ENCODE results near the gene TANC1. TPM values are rescaled to one million over a fixed set of nuclear protein-coding genes. Genes with fewer than 3 reads are reported as not detected.

Gene TANC1
- total RNA-seq, 6 donors from 2014 or later, result 41.6 to 101 (median 75.5) TPM

DNA sequence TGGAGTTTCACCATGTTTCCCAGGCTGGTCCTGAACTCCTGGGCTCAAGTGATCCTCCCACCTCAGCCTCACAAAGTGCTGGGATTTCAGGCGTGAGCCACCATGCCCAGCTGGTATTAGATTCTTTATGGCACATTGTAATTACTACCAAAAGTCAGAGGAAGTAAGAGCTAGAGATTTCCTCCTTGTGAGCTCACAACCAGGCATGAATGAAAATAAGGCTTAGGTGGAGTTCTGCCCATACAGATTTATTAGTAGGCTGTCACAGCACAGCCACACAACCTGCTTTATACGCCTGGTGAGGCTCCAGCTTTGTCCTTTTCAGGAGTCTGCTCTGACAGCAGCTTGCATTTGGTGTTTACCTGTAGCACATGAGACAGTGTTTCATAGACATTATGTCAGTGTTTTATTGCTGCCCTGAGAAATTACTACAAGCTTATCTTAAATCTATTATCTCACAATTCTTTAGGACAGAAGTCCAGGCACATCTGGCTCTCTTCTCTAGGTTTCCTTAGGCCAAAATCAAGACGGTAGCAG is 156.6 kb downstream of the TANC1 start:
- H3K36me3 ChIP-seq, result peaks cover 0 to 6% (median 0%) of the 10 kb centered on the region in 4 donors
- TF ChIP-seq POLR2AphosphoS5 (IDR thresholded peaks at IDR 0.05) (no peak), POLR2A (IDR thresholded peaks at IDR 0.05) (no peak), EP300 (IDR thresholded peaks at IDR 0.05) (no peak)
- TF ChIP-seq, protein P1, sequence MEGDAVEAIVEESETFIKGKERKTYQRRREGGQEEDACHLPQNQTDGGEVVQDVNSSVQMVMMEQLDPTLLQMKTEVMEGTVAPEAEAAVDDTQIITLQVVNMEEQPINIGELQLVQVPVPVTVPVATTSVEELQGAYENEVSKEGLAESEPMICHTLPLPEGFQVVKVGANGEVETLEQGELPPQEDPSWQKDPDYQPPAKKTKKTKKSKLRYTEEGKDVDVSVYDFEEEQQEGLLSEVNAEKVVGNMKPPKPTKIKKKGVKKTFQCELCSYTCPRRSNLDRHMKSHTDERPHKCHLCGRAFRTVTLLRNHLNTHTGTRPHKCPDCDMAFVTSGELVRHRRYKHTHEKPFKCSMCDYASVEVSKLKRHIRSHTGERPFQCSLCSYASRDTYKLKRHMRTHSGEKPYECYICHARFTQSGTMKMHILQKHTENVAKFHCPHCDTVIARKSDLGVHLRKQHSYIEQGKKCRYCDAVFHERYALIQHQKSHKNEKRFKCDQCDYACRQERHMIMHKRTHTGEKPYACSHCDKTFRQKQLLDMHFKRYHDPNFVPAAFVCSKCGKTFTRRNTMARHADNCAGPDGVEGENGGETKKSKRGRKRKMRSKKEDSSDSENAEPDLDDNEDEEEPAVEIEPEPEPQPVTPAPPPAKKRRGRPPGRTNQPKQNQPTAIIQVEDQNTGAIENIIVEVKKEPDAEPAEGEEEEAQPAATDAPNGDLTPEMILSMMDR (IDR thresholded peaks at IDR 0.05), result no peak
- peaks cover 20 to 51% (median 31%) of the 10 kb centered on the region in 4 donors for H3K4me1 ChIP-seq
- no peak overlapping the region for H3K4me3 ChIP-seq
- H3K9me3 ChIP-seq, result no peaks in the 10 kb centered on the region
- H3K27ac ChIP-seq, result peak overlapping the region; percentile 47 to 64 (median 58)
- DNase-seq (no peak), ATAC-seq (ENCODE audit: low FRiP score in 2 of 2) (no peak)
- 48 to 67% methylated on average over 3 of the region's 3 CpGs for WGBS, 2 donors
- no peaks in the 10 kb centered on the region for H3K27me3 ChIP-seq

DNA sequence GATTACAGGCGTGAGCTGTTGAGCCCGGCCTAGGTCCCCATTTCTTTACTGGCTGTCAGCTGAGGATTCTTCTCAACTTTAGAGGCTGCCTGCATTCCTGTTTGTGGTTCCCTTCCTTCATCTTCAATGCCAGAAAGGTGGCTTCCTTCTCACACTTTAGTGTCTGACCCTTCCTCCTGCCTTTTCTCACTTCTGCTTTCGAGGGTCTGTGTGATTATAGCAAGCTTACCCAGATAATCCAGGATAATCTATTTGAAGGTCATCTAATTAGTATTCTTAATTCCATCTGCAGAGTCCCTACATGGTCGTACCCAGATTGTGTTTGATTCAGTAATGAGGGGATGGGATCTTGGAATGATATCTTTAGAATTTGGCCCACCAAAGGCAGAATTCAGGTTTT is 157.4 kb downstream of the TANC1 start:
- ATAC-seq (ENCODE audit: low FRiP score in 2 of 2), result no peak
- no peak for DNase-seq
- WGBS, 2 donors, result 87 to 92% methylated on average over 4 of the region's 4 CpGs
- H3K36me3 ChIP-seq, result peaks cover 0 to 3% (median 0%) of the 10 kb centered on the region in 4 donors
- TF ChIP-seq POLR2A (IDR thresholded peaks at IDR 0.05) (no peak), POLR2AphosphoS5 (IDR thresholded peaks at IDR 0.05) (no peak), EP300 (IDR thresholded peaks at IDR 0.05) (no peak)
- TF ChIP-seq, protein P1 (IDR thresholded peaks at IDR 0.05), result no peak
- no peak overlapping the region for H3K4me3 ChIP-seq
- H3K4me1 ChIP-seq, result peaks cover 20 to 58% (median 34%) of the 10 kb centered on the region in 4 donors
- no peaks in the 10 kb centered on the region for H3K27me3 ChIP-seq
- peak overlapping the region in 1 of 4 donors; percentile 64 for H3K27ac ChIP-seq
- no peaks in the 10 kb centered on the region for H3K9me3 ChIP-seq

DNA sequence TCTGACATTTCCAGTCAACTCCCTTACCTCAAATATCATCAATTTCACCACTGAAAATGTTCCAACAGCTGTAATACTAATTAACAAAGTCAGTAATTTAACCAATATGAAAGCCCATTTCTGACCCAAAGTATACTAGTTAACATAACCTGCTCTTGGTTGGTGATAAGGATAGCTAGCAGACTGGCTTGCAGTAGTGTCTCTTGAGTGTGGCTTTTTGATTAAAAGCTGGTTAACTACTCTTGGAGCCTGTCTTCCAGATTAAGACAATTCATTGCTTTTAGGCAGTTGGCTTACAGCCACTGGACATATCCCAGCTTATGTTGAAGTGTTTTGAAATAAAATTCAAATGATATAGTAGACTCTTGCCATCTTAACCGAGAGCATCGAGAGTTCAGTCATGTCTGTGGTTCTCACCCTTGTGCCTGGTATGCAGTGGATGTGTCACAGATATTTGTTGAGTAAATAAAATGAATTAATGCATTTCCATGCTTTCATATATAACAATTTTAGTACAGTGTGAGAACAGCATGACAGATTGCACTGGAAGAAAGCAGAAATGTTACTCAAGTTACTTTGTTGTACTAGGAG is 158.1 kb downstream of the TANC1 start:
- Histone ChIP-seq H3K4me1 (peaks cover 25 to 64% (median 38%) of the 10 kb centered on the region in 4 donors), H3K9me3 (no peaks in the 10 kb centered on the region), H3K27ac (peak overlapping the region in 1 of 4 donors; percentile 64), H3K27me3 (no peaks in the 10 kb centered on the region), H3K4me3 (no peak overlapping the region), H3K36me3 (no peaks in the 10 kb centered on the region)
- ATAC-seq (ENCODE audit: low FRiP score in 2 of 2), result no peak
- TF ChIP-seq POLR2AphosphoS5 (IDR thresholded peaks at IDR 0.05), result no peak
- TF ChIP-seq, protein P1 (IDR thresholded peaks at IDR 0.05), result no peak
- no peak for TF ChIP-seq EP300 (IDR thresholded peaks at IDR 0.05)
- no peak for TF ChIP-seq POLR2A (IDR thresholded peaks at IDR 0.05)
- DNase-seq, result no peak
- 66 to 75% methylated on average over 2 of the region's 2 CpGs for WGBS, 2 donors

DNA sequence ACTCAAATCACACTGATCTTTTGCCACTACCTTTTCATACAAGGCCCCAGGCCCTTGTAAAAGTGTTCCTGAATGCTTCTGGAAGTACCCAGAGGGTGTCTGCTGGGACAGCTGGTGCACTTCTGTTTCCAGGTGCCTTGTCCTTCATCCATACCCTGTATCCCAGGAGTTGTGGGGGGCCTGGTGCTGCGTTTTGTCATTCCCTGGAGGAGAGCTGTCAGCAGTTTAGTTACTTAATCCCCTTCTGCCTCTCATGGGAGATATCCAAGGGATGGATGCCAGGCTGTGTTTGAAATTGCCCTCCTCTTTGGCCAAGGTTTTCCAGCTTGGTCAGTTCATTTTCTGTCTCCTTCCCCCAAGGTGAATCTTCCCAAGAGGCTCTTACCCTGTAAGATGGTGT is 159.8 kb downstream of the TANC1 start:
- Histone ChIP-seq H3K27ac (no peak overlapping the region), H3K36me3 (no peaks in the 10 kb centered on the region), H3K4me3 (no peak overlapping the region), H3K27me3 (no peaks in the 10 kb centered on the region), H3K4me1 (peaks cover 33 to 71% (median 44%) of the 10 kb centered on the region in 4 donors), H3K9me3 (no peaks in the 10 kb centered on the region)
- TF ChIP-seq POLR2AphosphoS5 (IDR thresholded peaks at IDR 0.05), result no peak
- no peak for TF ChIP-seq EP300 (IDR thresholded peaks at IDR 0.05)
- TF ChIP-seq POLR2A (IDR thresholded peaks at IDR 0.05), result no peak
- TF ChIP-seq, protein P1 (IDR thresholded peaks at IDR 0.05), result no peak
- WGBS, 2 donors, result 64 to 75% methylated on average over 1 of the region's 1 CpG
- no peak for ATAC-seq (ENCODE audit: low FRiP score in 2 of 2)
- no peak for DNase-seq

DNA sequence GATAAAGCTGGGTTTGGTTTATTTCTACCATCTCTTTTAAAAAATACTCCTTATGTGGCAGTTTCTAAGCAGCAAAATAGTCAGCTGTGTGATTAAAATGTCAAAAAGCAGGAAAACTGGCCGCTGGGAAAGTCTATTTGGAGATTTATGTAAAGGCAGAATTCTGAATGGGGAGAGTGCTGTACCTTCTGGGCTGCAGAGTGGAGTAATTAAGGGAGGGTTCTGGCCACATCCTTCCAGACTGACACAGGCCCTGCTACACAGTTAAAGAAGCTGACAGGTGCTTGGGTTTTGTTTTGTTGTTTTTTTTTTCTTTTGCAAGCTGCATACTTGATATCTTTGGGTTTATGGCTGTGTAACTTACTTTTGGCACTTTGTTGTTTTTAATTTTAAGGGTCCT is 160.8 kb downstream of the TANC1 start:
- H3K9me3 ChIP-seq, result no peaks in the 10 kb centered on the region
- H3K36me3 ChIP-seq, result no peaks in the 10 kb centered on the region
- no peaks in the 10 kb centered on the region for H3K27me3 ChIP-seq
- peaks cover 28 to 60% (median 37%) of the 10 kb centered on the region in 4 donors for H3K4me1 ChIP-seq
- ATAC-seq (ENCODE audit: low FRiP score in 2 of 2) (no peak), DNase-seq (no peak)
- 57 to 65% methylated on average over 1 of the region's 1 CpG for WGBS, 2 donors
- no peak overlapping the region for H3K27ac ChIP-seq
- TF ChIP-seq POLR2AphosphoS5 (IDR thresholded peaks at IDR 0.05) (no peak), EP300 (IDR thresholded peaks at IDR 0.05) (no peak), POLR2A (IDR thresholded peaks at IDR 0.05) (no peak)
- TF ChIP-seq, protein P1 (IDR thresholded peaks at IDR 0.05), result no peak
- no peak overlapping the region for H3K4me3 ChIP-seq
